NCI-H510A treated with DMSO at 0.1 percent for 48 hours (cell line): ENCODE measurements around the gene MACROD2.

Experiments
- DNase-seq: peaks from one replicate; lab custom pipeline; 2025; lab: John Stamatoyannopoulos, UW

The MACROD2 gene

GRCh38 chr20:15059438-15059837, 1064.1 kb downstream of the MACROD2 start:
- DNase-seq, result no peak

- no peak for DNase-seq
Measured at GRCh38 chr20:15060265-15061060, 1065.1 kb downstream of the MACROD2 start.

GRCh38 chr20:15061061-15061430, 1065.7 kb downstream of the MACROD2 start:
- DNase-seq, result no peak

DNA sequence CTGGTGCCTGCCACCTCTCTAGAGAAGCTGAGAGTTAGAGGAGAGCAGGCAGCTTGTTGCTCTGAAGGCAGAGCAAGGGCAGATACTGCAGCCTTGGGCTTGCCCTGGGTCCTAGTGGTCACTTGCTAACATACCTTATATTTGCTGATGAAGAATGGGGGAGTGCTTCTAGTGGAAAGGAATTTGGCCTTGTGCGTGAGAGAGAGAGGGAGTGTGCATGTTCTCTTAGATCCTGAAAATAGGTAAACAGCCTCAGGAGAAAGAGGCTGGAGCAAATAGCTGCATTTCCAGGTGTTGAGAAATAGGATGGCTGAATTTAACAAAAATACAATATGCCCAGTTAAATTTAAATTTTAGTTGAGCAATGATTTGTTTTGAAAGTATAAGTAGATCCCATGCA, 1066.6 kb downstream of the MACROD2 start:
- no peak for DNase-seq

- DNase-seq, result no peak
Measured at GRCh38 chr20:15063081-15063480, 1067.8 kb downstream of the MACROD2 start.

- no peak for DNase-seq
Measured at GRCh38 chr20:15064741-15065140, 1069.4 kb downstream of the MACROD2 start.

DNA sequence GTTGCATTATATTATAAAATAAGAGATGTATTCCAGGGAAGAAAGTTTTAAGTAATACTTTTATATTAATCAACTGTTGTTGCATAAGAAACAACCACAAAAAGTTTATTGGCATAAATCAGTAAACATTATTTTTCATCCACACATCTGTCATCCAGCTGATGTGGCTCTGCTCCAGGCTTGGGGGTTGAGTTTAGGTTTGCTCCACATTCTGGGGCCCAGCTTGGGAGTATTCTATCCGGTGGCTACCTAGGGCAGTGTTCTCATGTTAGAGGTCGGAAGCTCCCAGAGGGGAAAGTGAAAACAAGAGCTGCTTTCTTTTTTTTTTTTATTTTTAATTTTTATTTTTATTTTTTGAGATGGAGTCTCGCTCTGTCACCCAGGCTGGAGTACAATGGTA, 1070.5 kb downstream of the MACROD2 start:
- no peak for DNase-seq

GRCh38 chr20:15068486-15068885, 1073.2 kb downstream of the MACROD2 start:
- no peak for DNase-seq

GRCh38 chr20:15069355-15069754, 1074.0 kb downstream of the MACROD2 start:
- DNase-seq, result no peak

GRCh38 chr20:15071085-15071808, 1075.9 kb downstream of the MACROD2 start:
- DNase-seq, result no peak

- DNase-seq, result no peak
Measured at GRCh38 chr20:15072316-15072715, 1077.0 kb downstream of the MACROD2 start.

DNA sequence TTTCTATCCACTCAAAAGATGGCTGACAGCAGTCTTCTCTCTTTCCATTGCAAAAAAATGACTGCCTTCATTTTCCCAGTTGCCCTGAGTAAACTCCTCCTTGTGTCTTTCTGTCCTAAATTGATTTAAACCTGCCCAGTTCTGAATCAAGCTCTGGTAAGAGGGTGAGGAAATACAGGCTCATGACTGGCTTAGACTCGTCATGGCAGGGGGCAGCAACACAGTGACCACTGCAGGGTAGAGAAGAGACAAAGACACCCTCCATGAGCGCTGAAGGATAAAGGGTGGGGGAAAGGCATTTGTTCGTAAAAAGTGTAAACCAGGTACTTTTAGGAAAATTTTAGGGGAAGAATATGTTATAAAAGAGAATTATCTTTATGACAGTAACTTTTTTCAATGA, 1080.3 kb downstream of the MACROD2 start:
- no peak for DNase-seq

DNA sequence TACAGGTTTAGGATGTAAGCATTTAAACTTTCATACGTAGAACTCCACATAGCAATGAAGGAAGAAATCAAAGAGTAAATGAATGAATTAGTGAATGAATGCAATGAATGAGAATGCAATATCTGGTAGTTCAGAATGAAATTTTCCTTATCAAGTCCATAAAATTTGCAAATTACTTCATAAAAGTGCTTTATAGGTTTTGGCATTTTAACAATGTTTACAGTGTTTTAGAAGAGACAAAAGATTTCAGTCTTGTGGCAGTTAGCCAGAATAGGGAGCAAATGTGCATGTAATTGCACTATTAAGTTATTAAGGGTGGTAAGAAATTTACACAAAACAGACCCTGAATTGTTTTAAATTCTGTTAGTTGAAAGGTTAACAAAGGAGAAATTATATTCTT, 1081.5 kb downstream of the MACROD2 start:
- DNase-seq, result no peak

GRCh38 chr20:15077733-15078250, 1082.5 kb downstream of the MACROD2 start:
- no peak for DNase-seq

DNA sequence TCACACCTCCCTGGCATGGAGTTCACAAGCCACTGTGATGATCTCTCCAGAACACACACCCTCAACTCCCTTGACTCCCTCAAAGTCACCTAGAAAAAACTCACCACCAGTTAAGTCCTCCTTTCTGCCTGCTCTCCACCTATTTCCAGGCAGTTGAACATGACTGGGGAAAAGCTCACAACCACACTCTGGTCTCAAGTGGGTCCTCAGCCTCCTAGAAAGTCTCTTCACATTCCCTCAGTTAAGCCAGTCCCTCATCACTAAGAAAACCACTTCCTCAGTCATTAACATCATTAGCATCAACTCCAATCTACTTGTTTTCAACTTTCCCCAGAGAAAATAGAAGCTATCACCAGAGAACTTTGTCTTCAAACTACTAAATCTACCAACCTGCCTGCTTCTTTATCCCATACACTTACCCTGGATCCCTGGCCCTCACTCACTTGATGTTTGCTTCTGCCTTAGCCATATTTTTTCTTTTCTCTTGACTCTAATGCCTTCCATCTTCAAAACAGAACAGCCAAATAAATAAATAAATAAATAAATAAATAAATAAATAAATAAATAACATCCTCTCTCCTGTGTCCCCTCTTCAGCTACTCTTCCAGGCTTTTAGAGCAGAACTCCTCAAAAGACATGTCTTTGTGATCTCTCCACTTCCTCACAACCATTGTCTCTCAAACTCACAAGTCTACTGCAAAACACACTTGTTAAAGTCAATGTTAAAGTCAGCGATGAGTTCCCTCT, 1084.5 kb downstream of the MACROD2 start:
- DNase-seq, result no peak

GRCh38 chr20:15081261-15081660, 1085.9 kb downstream of the MACROD2 start:
- DNase-seq, result no peak

GRCh38 chr20:15091421-15092037, 1096.2 kb downstream of the MACROD2 start:
- no peak for DNase-seq

- DNase-seq, result no peak
Measured at GRCh38 chr20:15098351-15098750, 1103.0 kb downstream of the MACROD2 start.

DNA sequence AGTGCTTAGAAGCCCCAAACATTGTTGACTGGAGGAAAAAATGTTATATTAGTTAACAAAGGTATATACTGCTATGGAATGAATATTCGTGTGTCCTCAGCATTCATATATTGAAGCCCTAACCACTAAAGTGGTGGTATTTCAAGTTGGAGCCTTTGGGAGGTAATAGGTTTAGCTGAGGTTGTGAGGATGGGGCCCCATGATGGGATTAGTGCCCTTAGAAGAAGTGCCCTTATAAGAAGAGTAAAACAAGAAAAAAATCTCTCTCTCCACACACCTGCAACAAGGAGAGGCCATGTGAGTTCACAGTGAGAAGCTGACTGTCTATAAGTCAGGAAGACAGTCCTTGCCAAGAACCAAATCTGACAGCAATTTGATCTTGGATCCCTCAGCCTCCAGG, 1103.8 kb downstream of the MACROD2 start:
- DNase-seq, result no peak

DNA sequence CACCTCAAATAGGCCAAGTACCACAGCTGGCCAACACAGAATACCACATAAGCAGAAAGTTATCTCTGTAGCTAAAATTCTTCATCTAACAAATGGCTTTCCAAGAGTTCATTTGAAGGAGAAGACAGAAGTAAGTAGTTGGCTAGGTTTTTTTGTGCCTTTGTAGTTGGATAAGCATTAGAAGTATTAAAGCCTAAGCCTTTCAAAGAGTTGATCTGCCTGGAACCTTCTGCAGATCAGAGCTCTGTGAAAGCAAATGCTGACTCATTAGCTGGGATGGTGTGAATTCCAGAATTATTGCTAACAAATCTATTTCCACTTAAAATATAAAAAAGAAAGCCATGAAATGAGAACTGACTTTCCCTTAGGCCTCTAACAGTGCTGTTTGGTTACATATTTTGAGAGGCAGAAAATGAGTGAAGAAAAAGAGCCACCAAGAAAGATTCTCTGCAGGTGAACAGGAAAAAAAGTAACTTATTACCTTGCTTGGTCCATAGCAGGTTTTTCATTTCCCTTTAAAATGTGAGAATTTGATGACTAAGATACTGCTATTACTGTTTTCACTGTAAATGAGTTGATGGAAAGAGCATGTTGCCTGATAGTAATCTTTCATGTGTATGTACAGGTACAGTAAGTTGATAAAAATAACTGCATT, 1105.3 kb downstream of the MACROD2 start:
- DNase-seq, result no peak

GRCh38 chr20:15107931-15108330, 1112.6 kb downstream of the MACROD2 start:
- no peak for DNase-seq

- no peak for DNase-seq
Measured at GRCh38 chr20:15109494-15109893, 1114.2 kb downstream of the MACROD2 start.
